HG02884 (cell line): ENCODE results near the gene COL17A1.

Experiments used
- ATAC-seq: cut with Tn5 transposase; IDR thresholded peaks from one replicate; pipeline ENCODE4 v1.9.1; 2021; ENCODE audit warnings: mild to moderate bottlenecking, moderate library complexity; ENCODE audit not compliant: unreplicated experiment

The COL17A1 gene

GRCh38 chr10:104053201-104053600 is 32.5 kb downstream of the COL17A1 start:
- no peak for ATAC-seq

- no peak for ATAC-seq
Observed at GRCh38 chr10:104052431-104052830, 33.2 kb downstream of the COL17A1 start.

- ATAC-seq = no peak
Observed at GRCh38 chr10:104049504-104050250, 36.0 kb downstream of the COL17A1 start.

GRCh38 chr10:104046651-104047050 is 39.0 kb downstream of the COL17A1 start:
- ATAC-seq = no peak

GRCh38 chr10:104045151-104046089 is 40.3 kb downstream of the COL17A1 start:
- ATAC-seq = no peak

- ATAC-seq = no peak
Observed at GRCh38 chr10:104043854-104044253, 41.8 kb downstream of the COL17A1 start.

GRCh38 chr10:104043185-104043830 is 42.4 kb downstream of the COL17A1 start:
- no peak for ATAC-seq

- no peak for ATAC-seq
Observed at GRCh38 chr10:104041891-104042535, 43.7 kb downstream of the COL17A1 start.

GRCh38 chr10:104040862-104041789 is 44.6 kb downstream of the COL17A1 start:
- no peak for ATAC-seq

- ATAC-seq = no peak
Observed at GRCh38 chr10:104040382-104040781, 45.3 kb downstream of the COL17A1 start.

- no peak for ATAC-seq
Observed at GRCh38 chr10:104038958-104039752, 46.5 kb downstream of the COL17A1 start.

- no peak for ATAC-seq
Observed at GRCh38 chr10:104038537-104038936, 47.1 kb downstream of the COL17A1 start.

- no peak for ATAC-seq
Observed at GRCh38 chr10:104037261-104037951, 48.3 kb downstream of the COL17A1 start.

- no peak for ATAC-seq
Observed at GRCh38 chr10:104036518-104037260, 49.0 kb downstream of the COL17A1 start.

GRCh38 chr10:104036069-104036384 is 49.7 kb downstream of the COL17A1 start:
- ATAC-seq = no peak

- no peak for ATAC-seq
Observed at GRCh38 chr10:104035194-104036068, 50.2 kb downstream of the COL17A1 start.
